HepG2 (cell line): Measurements from ENCODE around the gene ACADVL. TPM values are rescaled to one million over a fixed set of nuclear protein-coding genes. Genes with fewer than 3 reads are reported as not detected.

ENCODE experiments used
- ARHGAP35 ChIP-seq: sonication (generic); formaldehyde crosslinking; IDR thresholded peaks from 2 replicates; pipeline ENCODE4 v1.9.0; 2022; ENCODE audit warnings: mild to moderate bottlenecking, inconsistent platforms, moderate library complexity, missing genetic modification reagents, borderline replicate concordance
- ATF7-NPFF ChIP-seq: sonication (generic); formaldehyde crosslinking; IDR thresholded peaks from 2 replicates; pipeline ENCODE4 v1.8.1; 2023; ENCODE audit warnings: mild to moderate bottlenecking, low read depth, missing genetic modification reagents, moderate library complexity
- CENPT ChIP-seq: sonication (generic); formaldehyde crosslinking; IDR thresholded peaks from 2 replicates; pipeline ENCODE4 v1.8.0; 2022; ENCODE audit warnings: low read depth, mild to moderate bottlenecking, moderate library complexity, missing genetic modification reagents
- DRAP1 ChIP-seq: IDR thresholded peaks from 2 replicates; pipeline ENCODE4 v1.6.1; 2016; ENCODE audit warnings: missing genetic modification reagents, missing compliant biosample characterization
- ELF3 ChIP-seq: IDR thresholded peaks from 2 replicates; pipeline ENCODE4 v1.6.1; 2016; ENCODE audit warnings: missing genetic modification reagents, missing compliant biosample characterization
- GATAD2A ChIP-seq: IDR thresholded peaks from 2 replicates; pipeline ENCODE4 v1.6.1; 2016
- HDAC1 ChIP-seq: sonication (generic); formaldehyde crosslinking; IDR thresholded peaks from 2 replicates; pipeline ENCODE4 v1.5.1; 2020; ENCODE audit warnings: mild to moderate bottlenecking, missing genetic modification reagents
- HMGXB4 ChIP-seq, 2 experiments: sonication (generic) in 1 of 2; formaldehyde crosslinking in 1 of 2; IDR thresholded peaks; 2 replicates each; pipeline versions ENCODE4 v1.4.0 to v1.6.1; 2018 to 2020; ENCODE audit warnings: missing genetic modification reagents in 2 of 2, borderline replicate concordance in 1 of 2, low read depth in 1 of 2, mild to moderate bottlenecking in 1 of 2, missing biosample characterization in 1 of 2
- JUND ChIP-seq: sonication (generic); formaldehyde crosslinking; IDR thresholded peaks from 2 replicates; pipeline ENCODE4 v1.8.0; 2022; ENCODE audit warnings: mild to moderate bottlenecking, missing genetic modification reagents
- KDM3A ChIP-seq: IDR thresholded peaks from 2 replicates; pipeline ENCODE4 v1.6.1; 2018; ENCODE audit warnings: low read depth, missing compliant biosample characterization
- KLF6 ChIP-seq: IDR thresholded peaks from 2 replicates; pipeline ENCODE4 v1.8.0; 2016; ENCODE audit warnings: missing biosample characterization, missing genetic modification reagents
- LCORL ChIP-seq, 2 experiments: fragments of 450-650 bp in 1 of 2; sonication (generic) in 1 of 2; formaldehyde crosslinking in 1 of 2; IDR thresholded peaks; 2 replicates each; pipeline versions ENCODE4 v1.5.0 to v1.6.1; 2017 to 2020; ENCODE audit warnings: antibody characterized with exemption in 1 of 2, missing genetic modification reagents in 1 of 2
- MXD1 ChIP-seq: sonication (generic); formaldehyde crosslinking; IDR thresholded peaks from 2 replicates; pipeline ENCODE4 v1.4.0; 2020; ENCODE audit warnings: mild to moderate bottlenecking, missing genetic modification reagents
- NFKB2 ChIP-seq: sonication (generic); formaldehyde crosslinking; IDR thresholded peaks from 2 replicates; pipeline ENCODE4 v1.4.0; 2020; ENCODE audit warnings: missing genetic modification reagents, borderline replicate concordance
- NR2F6 ChIP-seq, 2 experiments: IDR thresholded peaks; 2 replicates each; pipeline ENCODE4 v1.6.1; 2016; ENCODE audit warnings: antibody characterized with exemption in 1 of 2, mild to moderate bottlenecking in 1 of 2
- POLR2A ChIP-seq, 2 experiments: IDR thresholded peaks; 2 replicates each; pipeline ENCODE4 v1.6.1; 2011; ENCODE audit warnings: low read depth in 2 of 2, low read length in 2 of 2, mild to moderate bottlenecking in 1 of 2, moderate library complexity in 1 of 2; ENCODE audit not compliant: insufficient read depth in 1 of 2
- SAP130 ChIP-seq: IDR thresholded peaks from 2 replicates; pipeline ENCODE4 v1.6.1; 2016; ENCODE audit warnings: low read depth
- SIN3A ChIP-seq: IDR thresholded peaks from 2 replicates; pipeline ENCODE4 v1.6.1; 2011; ENCODE audit warnings: low read depth, mild to moderate bottlenecking, control low read depth, low read length, borderline replicate concordance
- SNAPC5 ChIP-seq: sonication (generic); formaldehyde crosslinking; IDR thresholded peaks from 2 replicates; pipeline ENCODE4 v1.8.1; 2023; ENCODE audit warnings: mild to moderate bottlenecking, missing genetic modification reagents, borderline replicate concordance
- ZFP36 ChIP-seq: fragments of 150-350 bp; IDR thresholded peaks from 2 replicates; pipeline ENCODE4 v1.6.1; 2018; ENCODE audit warnings: borderline replicate concordance, low read length, low read depth; ENCODE audit not compliant: partially characterized antibody
- ZFY ChIP-seq: sonication (generic); formaldehyde crosslinking; IDR thresholded peaks from 2 replicates; pipeline ENCODE4 v1.4.0; 2020; ENCODE audit warnings: missing genetic modification reagents
- ZNF230 ChIP-seq: sonication (generic); formaldehyde crosslinking; IDR thresholded peaks from 2 replicates; pipeline ENCODE4 v1.4.0; 2020; ENCODE audit warnings: mild to moderate bottlenecking, missing genetic modification reagents
- ZNF558 ChIP-seq: sonication (generic); formaldehyde crosslinking; IDR thresholded peaks from 2 replicates; pipeline ENCODE4 v1.9.0; 2022; ENCODE audit warnings: mild to moderate bottlenecking, missing genetic modification reagents, borderline replicate concordance
- ZNF724P ChIP-seq: sonication (generic); formaldehyde crosslinking; IDR thresholded peaks from 2 replicates; pipeline ENCODE4 v1.8.0; 2022; ENCODE audit warnings: missing genetic modification reagents, borderline replicate concordance
- ZNF790 ChIP-seq: sonication (generic); formaldehyde crosslinking; IDR thresholded peaks from 2 replicates; pipeline ENCODE4 v1.8.0; 2022; ENCODE audit warnings: missing genetic modification reagents, mild to moderate bottlenecking, borderline replicate concordance
- ZSCAN25 ChIP-seq: sonication (generic); formaldehyde crosslinking; IDR thresholded peaks from 2 replicates; pipeline ENCODE4 v1.8.0; 2022; ENCODE audit warnings: mild to moderate bottlenecking, missing genetic modification reagents
- ZSCAN30 ChIP-seq: sonication (generic); formaldehyde crosslinking; IDR thresholded peaks from 2 replicates; pipeline ENCODE4 v1.5.0; 2020; ENCODE audit warnings: mild to moderate bottlenecking, missing genetic modification reagents
- polyA plus RNA-seq, 8 experiments: library from polyadenylated mRNA; depleted of rRNA in 3 of 8; stranded (reverse) in 7 of 8; unstranded in 1 of 8; fragments of >200 nt; fragmentation: Illumina TruSeq in 4 of 8; extraction: Trizol in 4 of 8; gene quantifications; 2 replicates each; pipeline versions ENCODE4 v1.2.1 to v1.2.3, GENCODE V29; 2011 to 2016; ENCODE audit warnings: low read depth in 4 of 8, missing spikeins in 1 of 8, mixed read lengths in 1 of 8; ENCODE audit not compliant: insufficient read depth in 1 of 8
- total RNA-seq, 5 experiments: library from RNA; depleted of rRNA; stranded (reverse); fragments of >200 nt; fragmentation: Illumina TruSeq; extraction: Trizol; gene quantifications; 2 replicates each; pipeline ENCODE4 v1.2.3, GENCODE V29; 2016; ENCODE audit warnings: low read depth in 1 of 5

Gene ACADVL
- total and polyA plus RNA-seq, 2 of the 13 experiments (the other 11 are each of a cell fraction or from before 2014, with no cell fraction given): 219 to 412 TPM

GRCh38 chr17:7241783-7242716 is 22.3 kb downstream of the ACADVL start, which contains the start of gene GABARAP (continued):
- TF ChIP-seq ZFP36 (no peak), ARHGAP35 (CRISPR knock-in tag) (0 out of 2 replicates have a peak, but pooled peaks have one; percentile 44), SAP130 (CRISPR knock-in tag) (peak; percentile 73), NR2F6 (IDR thresholded peaks at IDR 0.05) (no peak), NR2F6 (CRISPR knock-in tag; IDR thresholded peaks at IDR 0.05) (no peak), LCORL (IDR thresholded peaks at IDR 0.05) (no peak), LCORL (CRISPR knock-in tag; IDR thresholded peaks at IDR 0.05) (0 out of 2 replicates have a peak, but pooled peaks have one; percentile 48), ZNF230 (no peak), ZNF724P (CRISPR knock-in tag) (peak; percentile 88; the same call in 1 of the 2 replicates), HDAC1 (CRISPR knock-in tag) (peak; percentile 86), ZSCAN30 (peak; percentile 47; the same call in 1 of the 2 replicates), GATAD2A (peak; percentile 31), KDM3A (peak; percentile 74; the same call in 1 of the 2 replicates), ELF3 (peak; percentile 91), KLF6 (CRISPR knock-in tag) (peak; percentile 44; the same call in 1 of the 2 replicates), ZNF790 (CRISPR knock-in tag) (0 out of 2 replicates have a peak, but pooled peaks have one; percentile 74), NFKB2 (peak; percentile 49; the same call in 1 of the 2 replicates), JUND (CRISPR knock-in tag) (peak; percentile 39; the same call in 1 of the 2 replicates), HMGXB4 (CRISPR knock-in tag; IDR thresholded peaks at IDR 0.05; ENCODE audit: borderline replicate concordance in 1 of 2, low read depth in 1 of 2) (peak in 1 of 2 experiments; percentile 48; a peak in 1 of 4 replicates), POLR2A (IDR thresholded peaks at IDR 0.05; ENCODE audit: insufficient read depth in 1 of 2, low read depth in 2 of 2, low read length in 2 of 2) (peak; percentile 40 to 48; a peak in 3 of 4 replicates), CENPT (no peak), ZSCAN25 (CRISPR knock-in tag) (0 out of 2 replicates have a peak, but pooled peaks have one; percentile 34), MXD1 (CRISPR knock-in tag) (peak; percentile 63; the same call in 1 of the 2 replicates), DRAP1 (CRISPR knock-in tag) (peak; percentile 49; the same call in 1 of the 2 replicates), SIN3A (no peak), ATF7-NPFF (CRISPR knock-in tag) (peak; percentile 78), ZNF558 (CRISPR knock-in tag) (no peak; the same call in 1 of the 2 replicates), SNAPC5 (CRISPR knock-in tag) (no peak), ZFY (peak; percentile 56; the same call in 1 of the 2 replicates)
